ENCODE measurements around the gene CENPO. TPM values are rescaled to one million over a fixed set of nuclear protein-coding genes. Genes with fewer than 3 reads are reported as not detected.
A peak's percentile ranks its signal among the peaks of the same experiment; 100 is the strongest.

The CENPO gene
- polyA plus RNA-seq, 2 of the 4 experiments (the other 2 are of a cell fraction), result 49.6 to 62.0 TPM

DNA sequence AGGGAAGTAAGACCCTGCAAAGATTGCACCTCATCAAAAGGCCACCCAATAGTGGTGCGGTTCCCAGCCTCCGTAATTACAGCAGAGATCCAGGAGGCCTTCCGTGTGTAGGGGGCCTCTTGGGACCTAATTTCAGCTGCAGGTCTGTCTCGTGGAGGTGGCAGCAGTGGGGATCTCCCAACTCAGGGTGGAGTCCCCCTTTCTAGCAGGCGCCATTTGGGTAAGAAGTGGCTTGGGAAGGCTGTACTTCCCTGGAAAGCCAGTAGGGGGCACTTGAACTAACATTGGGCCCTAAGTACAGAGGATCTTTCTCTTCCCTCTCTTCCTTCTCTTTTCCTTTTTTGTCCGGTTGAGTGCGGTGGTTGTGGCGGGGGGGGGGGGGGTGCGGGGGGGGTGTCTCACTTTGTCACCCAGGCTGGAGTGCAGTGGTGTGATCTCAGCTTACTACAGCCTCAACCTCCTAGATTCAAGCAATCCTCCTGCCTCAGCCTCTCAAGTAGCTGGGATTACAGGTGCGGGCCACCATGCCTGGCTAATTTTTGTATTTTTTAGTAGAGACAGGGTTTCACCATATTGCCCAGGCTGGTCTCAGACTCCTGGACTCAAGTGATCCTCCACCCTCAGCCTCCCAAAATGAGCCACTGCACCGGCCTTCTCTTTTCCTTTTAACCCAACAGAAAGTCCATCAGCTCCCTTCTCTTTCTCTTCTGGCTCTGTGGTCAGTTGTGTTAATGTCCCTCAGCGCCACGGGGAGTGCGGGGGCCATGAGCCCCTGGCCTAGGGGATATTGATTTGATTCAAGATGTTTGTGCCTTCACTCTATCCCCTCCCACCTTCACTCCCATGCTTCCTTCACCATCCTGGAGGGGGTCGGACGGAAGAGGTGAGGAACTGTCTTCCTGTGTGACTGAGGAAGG, 32.0 kb downstream of the CENPO start:
- 84% methylated on average over 16 of the region's 16 CpGs for WGBS (ENCODE audit: missing lambda C conversion rate)
- ATAC-seq (no peak), DNase-seq (ENCODE audit: low read depth in 1 of 2, low spot score in 1 of 2) (peak; percentile 48 to 60), FAIRE-seq (no peak)
- CTCF ChIA-PET, result interaction anchor here (0.7 to 15.3 kb wide), 13 partner anchors 8 to 740 kb away, joined by 3 to 252 read pairs (median 7); partner anchors contain the start of genes CENPO, PTRHD1 and TP53I3
- Histone ChIP-seq H3K27ac (no peak overlapping the region), H3K9me3 (no peaks in the 10 kb centered on the region), H3K4me3 (no peak overlapping the region), H3K4me1 (0 out of 3 replicates have a peak, but pooled peaks cover 2% of the 10 kb centered on the region), H3K4me2 (no peak overlapping the region)
- TF ChIP-seq CTCF (IDR thresholded peaks at IDR 0.05) (peak; percentile 55), RAD21 (conservative IDR thresholded peaks at IDR 0.05 in 1 of 2, IDR thresholded peaks at IDR 0.05 in 1 of 2) (peak in 1 of 2 experiments; percentile 11; a peak in 1 of 5 replicates), RFX5 (IDR thresholded peaks at IDR 0.05) (no peak), JUNB (IDR thresholded peaks at IDR 0.05) (no peak), HOXA7 (CRISPR knock-in tag; IDR thresholded peaks at IDR 0.05) (no peak), EHMT2 (IDR thresholded peaks at IDR 0.05; ENCODE audit: low read depth) (no peak), USF2 (IDR thresholded peaks at IDR 0.05) (no peak), PHF8 (IDR thresholded peaks at IDR 0.05; ENCODE audit: borderline replicate concordance, low read depth) (no peak)
- TF ChIP-seq, protein P1, sequence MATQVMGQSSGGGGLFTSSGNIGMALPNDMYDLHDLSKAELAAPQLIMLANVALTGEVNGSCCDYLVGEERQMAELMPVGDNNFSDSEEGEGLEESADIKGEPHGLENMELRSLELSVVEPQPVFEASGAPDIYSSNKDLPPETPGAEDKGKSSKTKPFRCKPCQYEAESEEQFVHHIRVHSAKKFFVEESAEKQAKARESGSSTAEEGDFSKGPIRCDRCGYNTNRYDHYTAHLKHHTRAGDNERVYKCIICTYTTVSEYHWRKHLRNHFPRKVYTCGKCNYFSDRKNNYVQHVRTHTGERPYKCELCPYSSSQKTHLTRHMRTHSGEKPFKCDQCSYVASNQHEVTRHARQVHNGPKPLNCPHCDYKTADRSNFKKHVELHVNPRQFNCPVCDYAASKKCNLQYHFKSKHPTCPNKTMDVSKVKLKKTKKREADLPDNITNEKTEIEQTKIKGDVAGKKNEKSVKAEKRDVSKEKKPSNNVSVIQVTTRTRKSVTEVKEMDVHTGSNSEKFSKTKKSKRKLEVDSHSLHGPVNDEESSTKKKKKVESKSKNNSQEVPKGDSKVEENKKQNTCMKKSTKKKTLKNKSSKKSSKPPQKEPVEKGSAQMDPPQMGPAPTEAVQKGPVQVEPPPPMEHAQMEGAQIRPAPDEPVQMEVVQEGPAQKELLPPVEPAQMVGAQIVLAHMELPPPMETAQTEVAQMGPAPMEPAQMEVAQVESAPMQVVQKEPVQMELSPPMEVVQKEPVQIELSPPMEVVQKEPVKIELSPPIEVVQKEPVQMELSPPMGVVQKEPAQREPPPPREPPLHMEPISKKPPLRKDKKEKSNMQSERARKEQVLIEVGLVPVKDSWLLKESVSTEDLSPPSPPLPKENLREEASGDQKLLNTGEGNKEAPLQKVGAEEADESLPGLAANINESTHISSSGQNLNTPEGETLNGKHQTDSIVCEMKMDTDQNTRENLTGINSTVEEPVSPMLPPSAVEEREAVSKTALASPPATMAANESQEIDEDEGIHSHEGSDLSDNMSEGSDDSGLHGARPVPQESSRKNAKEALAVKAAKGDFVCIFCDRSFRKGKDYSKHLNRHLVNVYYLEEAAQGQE (IDR thresholded peaks at IDR 0.05), result no peak
- POLR2A ChIA-PET, result no interaction called here

DNA sequence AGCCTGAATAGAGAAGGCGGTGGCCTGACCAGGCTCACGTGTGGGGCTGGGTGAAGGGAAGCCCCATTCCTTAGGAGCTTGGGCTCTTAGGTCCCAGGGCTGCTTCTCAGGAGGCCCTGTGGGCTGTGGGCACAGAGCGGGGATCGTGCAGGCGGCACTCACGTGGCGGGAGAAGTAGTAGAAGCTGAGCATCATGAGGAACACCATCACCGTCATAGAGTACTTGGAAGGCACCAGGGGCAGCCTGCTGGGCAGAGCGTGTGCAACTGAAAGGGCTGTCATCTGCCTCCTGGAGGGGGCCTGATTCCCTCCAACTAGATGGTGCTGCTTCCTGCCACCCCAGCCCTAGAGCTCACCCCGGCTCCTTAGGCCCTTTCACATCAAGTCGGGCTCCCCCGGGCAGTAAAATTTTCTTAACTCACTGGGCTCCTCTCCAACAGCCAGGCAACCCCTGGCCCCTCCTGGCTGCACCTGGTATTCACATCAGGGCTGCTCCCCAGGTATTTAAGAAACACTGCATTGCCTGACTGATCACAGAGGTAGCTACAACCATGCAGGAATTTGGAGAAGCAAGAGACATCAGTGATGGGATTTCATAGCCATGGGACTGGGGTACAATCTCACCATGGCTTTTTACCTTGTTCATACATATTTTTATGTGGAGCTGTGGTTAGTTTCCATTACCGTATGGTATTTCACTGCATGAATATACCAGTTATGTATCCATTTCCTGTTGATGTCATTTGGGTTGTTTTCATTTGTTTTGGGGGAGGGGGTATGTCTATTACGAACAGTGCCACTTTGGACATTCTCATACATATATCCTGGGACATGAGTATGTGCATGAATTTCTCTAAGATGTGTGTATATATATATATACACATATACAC, 32.9 kb downstream of the CENPO start:
- Histone ChIP-seq H3K4me2 (no peak overlapping the region), H3K27ac (no peak overlapping the region), H3K9me3 (no peaks in the 10 kb centered on the region), H3K4me1 (0 out of 3 replicates have a peak, but pooled peaks cover 2% of the 10 kb centered on the region), H3K4me3 (no peak overlapping the region)
- DNase-seq (ENCODE audit: low read depth in 1 of 2, low spot score in 1 of 2), result no peak
- ATAC-seq, result 0 out of 6 replicates have a peak, but pooled peaks of 1 of the 2 experiments have one; percentile 0
- ChIA-PET CTCF (interaction anchor here (0.5 to 15.3 kb wide), 12 partner anchors 11 to 741 kb away, joined by 4 to 252 read pairs (median 16); partner anchors contain the start of genes CENPO, PTRHD1 and TP53I3), POLR2A (no interaction called here)
- WGBS (ENCODE audit: missing lambda C conversion rate), result 90% methylated on average over 14 of the region's 14 CpGs
- no peak for FAIRE-seq
- TF ChIP-seq FOSL2 (IDR thresholded peaks at IDR 0.05) (no peak), FOSL2 (CRISPR knock-in tag; IDR thresholded peaks at IDR 0.05) (no peak), SREBF2 (IDR thresholded peaks at IDR 0.05) (no peak), EP300 (IDR thresholded peaks at IDR 0.05) (no peak), KDM5A (IDR thresholded peaks at IDR 0.05) (no peak), GATA3 (IDR thresholded peaks at IDR 0.05; ENCODE audit: borderline replicate concordance) (no peak), TP53 (CRISPR knock-in tag; IDR thresholded peaks at IDR 0.05) (no peak), FOXS1 (CRISPR knock-in tag; IDR thresholded peaks at IDR 0.05) (no peak)
- TF ChIP-seq, protein P2, sequence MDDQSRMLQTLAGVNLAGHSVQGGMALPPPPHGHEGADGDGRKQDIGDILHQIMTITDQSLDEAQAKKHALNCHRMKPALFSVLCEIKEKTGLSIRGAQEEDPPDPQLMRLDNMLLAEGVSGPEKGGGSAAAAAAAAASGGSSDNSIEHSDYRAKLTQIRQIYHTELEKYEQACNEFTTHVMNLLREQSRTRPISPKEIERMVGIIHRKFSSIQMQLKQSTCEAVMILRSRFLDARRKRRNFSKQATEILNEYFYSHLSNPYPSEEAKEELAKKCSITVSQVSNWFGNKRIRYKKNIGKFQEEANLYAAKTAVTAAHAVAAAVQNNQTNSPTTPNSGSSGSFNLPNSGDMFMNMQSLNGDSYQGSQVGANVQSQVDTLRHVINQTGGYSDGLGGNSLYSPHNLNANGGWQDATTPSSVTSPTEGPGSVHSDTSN (IDR thresholded peaks at IDR 0.05), result no peak
- TF ChIP-seq, protein P3, sequence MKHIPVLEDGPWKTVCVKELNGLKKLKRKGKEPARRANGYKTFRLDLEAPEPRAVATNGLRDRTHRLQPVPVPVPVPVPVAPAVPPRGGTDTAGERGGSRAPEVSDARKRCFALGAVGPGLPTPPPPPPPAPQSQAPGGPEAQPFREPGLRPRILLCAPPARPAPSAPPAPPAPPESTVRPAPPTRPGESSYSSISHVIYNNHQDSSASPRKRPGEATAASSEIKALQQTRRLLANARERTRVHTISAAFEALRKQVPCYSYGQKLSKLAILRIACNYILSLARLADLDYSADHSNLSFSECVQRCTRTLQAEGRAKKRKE (CRISPR knock-in tag; IDR thresholded peaks at IDR 0.05; ENCODE audit: low read depth), result no peak
